Middle frontal gyrus (tissue), 1 donor: ENCODE results near the gene NLRP8.
"Not testable (repeated sequence)": the region's sequence is repeated elsewhere in the genome, so short reads cannot be mapped to it uniquely, and the experiment has no call there.

Source experiments
- DNase-seq: peaks from one replicate; pipeline ENCODE4 v3.0.0-alpha.2; 2015; ENCODE audit warnings: low spot score; ENCODE audit errors: extremely low spot score

NLRP8 gene

GRCh38 chr19:55973982-55974381 is 26.4 kb downstream of the NLRP8 start:
- DNase-seq, result no peak

- no peak for DNase-seq
These were observed 32.8 kb downstream of the NLRP8 start for GRCh38 chr19:55980415-55980814.

- no peak for DNase-seq
These were observed 37.6 kb downstream of the NLRP8 start for GRCh38 chr19:55985254-55985653.

GRCh38 chr19:55986487-55986886 is 38.9 kb downstream of the NLRP8 start, which contains the start of gene NLRP5:
Gene NLRP5, plus strand, starts transcription at chr19:55986775.
- DNase-seq, result no peak

GRCh38 chr19:55990831-55991230 is 43.2 kb downstream of the NLRP8 start:
- DNase-seq, result no peak

- DNase-seq, result no peak
These were observed 45.9 kb downstream of the NLRP8 start for GRCh38 chr19:55993492-55993891.

- no peak for DNase-seq
These were observed 67.1 kb downstream of the NLRP8 start for GRCh38 chr19:56014765-56015164.

GRCh38 chr19:56015756-56016155 is 68.1 kb downstream of the NLRP8 start:
- no peak for DNase-seq

- not testable (repeated sequence) for DNase-seq
These were observed 71.7 kb downstream of the NLRP8 start for GRCh38 chr19:56019325-56019724.

GRCh38 chr19:56020355-56020975 is 72.8 kb downstream of the NLRP8 start:
- not testable (repeated sequence) for DNase-seq

- no peak for DNase-seq
These were observed 79.1 kb downstream of the NLRP8 start for GRCh38 chr19:56026769-56027168.
